Central memory CD8-positive, alpha-beta T cell (primary cell): ENCODE results near the gene CTNNA1.
"Not testable (repeated sequence)": the region's sequence is repeated elsewhere in the genome, so short reads cannot be mapped to it uniquely, and the experiment has no call there.

Experiments used
- ATAC-seq: fragments of 150-1000 bp; cut with Tn5 transposase; replicated peaks from 2 replicates; pipeline ENCODE4 v1.10.0; 2022; ENCODE audit warnings: mild to moderate bottlenecking, moderate FRiP score, moderate number of reproducible peaks; ENCODE audit not compliant: poor library complexity, severe bottlenecking; ENCODE audit errors: extremely low read depth
- DNase-seq, 2 donors: peaks; one replicate each; pipeline ENCODE4 v3.0.0; 2021; ENCODE audit warnings: low spot score in 2 of 2
- H3K27ac Mint-ChIP-seq: one replicate; pipeline ENCODE4 v1.8.0; 2022; ENCODE audit warnings: low read depth, mild to moderate bottlenecking, moderate library complexity, mixed read lengths
- H3K27me3 Mint-ChIP-seq: one replicate; pipeline ENCODE4 v1.8.0; 2022; ENCODE audit warnings: mixed read lengths
- H3K36me3 Mint-ChIP-seq: one replicate; pipeline ENCODE4 v1.8.0; 2022; ENCODE audit warnings: mild to moderate bottlenecking, moderate library complexity, mixed read lengths; ENCODE audit not compliant: insufficient read depth
- H3K4me1 Mint-ChIP-seq: one replicate; pipeline ENCODE4 v1.8.0; 2022; ENCODE audit warnings: mixed read lengths
- H3K4me3 Mint-ChIP-seq: one replicate; pipeline ENCODE4 v1.8.0; 2022; ENCODE audit warnings: mild to moderate bottlenecking, moderate library complexity, mixed read lengths
- H3K9me3 Mint-ChIP-seq: one replicate; pipeline ENCODE4 v1.8.0; 2022; ENCODE audit warnings: mixed read lengths

The CTNNA1 gene

GRCh38 chr5:138713247-138713646, 40.0 kb upstream of the CTNNA1 start:
- H3K27ac Mint-ChIP-seq: no peak overlapping the region
- ATAC-seq (no peak), DNase-seq (no peak)
- no peaks in the 10 kb centered on the region for H3K4me1 Mint-ChIP-seq
- no peak overlapping the region for H3K4me3 Mint-ChIP-seq
- H3K9me3 Mint-ChIP-seq: no peaks in the 10 kb centered on the region
- H3K27me3 Mint-ChIP-seq: peaks cover 59% of the 10 kb centered on the region
- H3K36me3 Mint-ChIP-seq: peaks cover 2% of the 10 kb centered on the region

- H3K27ac Mint-ChIP-seq: no peak overlapping the region
- no peak overlapping the region for H3K4me3 Mint-ChIP-seq
- H3K36me3 Mint-ChIP-seq: peaks cover 2% of the 10 kb centered on the region
- no peaks in the 10 kb centered on the region for H3K9me3 Mint-ChIP-seq
- H3K4me1 Mint-ChIP-seq: no peaks in the 10 kb centered on the region
- peaks cover 49% of the 10 kb centered on the region for H3K27me3 Mint-ChIP-seq
- DNase-seq: no peak
- ATAC-seq: no peak
These were observed 38.5 kb upstream of the CTNNA1 start for GRCh38 chr5:138714694-138715093.

- DNase-seq, H3K4me1 Mint-ChIP-seq, ATAC-seq, H3K36me3 Mint-ChIP-seq, H3K4me3 Mint-ChIP-seq, H3K9me3 Mint-ChIP-seq, H3K27ac Mint-ChIP-seq: not testable (repeated sequence)
- peaks cover 48% of the 10 kb centered on the region for H3K27me3 Mint-ChIP-seq
These were observed 37.2 kb upstream of the CTNNA1 start for GRCh38 chr5:138715931-138716432.

GRCh38 chr5:138716456-138716924, 36.7 kb upstream of the CTNNA1 start:
- no peak overlapping the region for H3K4me3 Mint-ChIP-seq
- H3K36me3 Mint-ChIP-seq: peaks cover 2% of the 10 kb centered on the region
- DNase-seq (no peak), ATAC-seq (no peak)
- no peak overlapping the region for H3K27ac Mint-ChIP-seq
- H3K27me3 Mint-ChIP-seq: peaks cover 48% of the 10 kb centered on the region
- H3K9me3 Mint-ChIP-seq: no peaks in the 10 kb centered on the region
- H3K4me1 Mint-ChIP-seq: no peaks in the 10 kb centered on the region

GRCh38 chr5:138717399-138717798, 35.8 kb upstream of the CTNNA1 start:
- Mint-ChIP-seq H3K27ac (no peak overlapping the region), H3K9me3 (no peaks in the 10 kb centered on the region), H3K4me3 (no peak overlapping the region), H3K4me1 (no peaks in the 10 kb centered on the region), H3K36me3 (peaks cover 2% of the 10 kb centered on the region), H3K27me3 (peaks cover 48% of the 10 kb centered on the region)
- ATAC-seq (no peak), DNase-seq (no peak)

- Mint-ChIP-seq H3K4me3 (no peak overlapping the region), H3K27ac (no peak overlapping the region), H3K9me3 (no peaks in the 10 kb centered on the region), H3K36me3 (no peaks in the 10 kb centered on the region), H3K4me1 (no peaks in the 10 kb centered on the region), H3K27me3 (peaks cover 51% of the 10 kb centered on the region)
- DNase-seq (no peak), ATAC-seq (no peak)
These were observed 33.4 kb upstream of the CTNNA1 start for GRCh38 chr5:138719811-138720210.

GRCh38 chr5:138720840-138721239, 32.4 kb upstream of the CTNNA1 start:
- no peaks in the 10 kb centered on the region for H3K4me1 Mint-ChIP-seq
- ATAC-seq: no peak
- no peaks in the 10 kb centered on the region for H3K36me3 Mint-ChIP-seq
- H3K27ac Mint-ChIP-seq: no peak overlapping the region
- H3K4me3 Mint-ChIP-seq: no peak overlapping the region
- peaks cover 49% of the 10 kb centered on the region for H3K27me3 Mint-ChIP-seq
- no peaks in the 10 kb centered on the region for H3K9me3 Mint-ChIP-seq
- no peak for DNase-seq

GRCh38 chr5:138721979-138722378, 31.2 kb upstream of the CTNNA1 start:
- H3K4me1 Mint-ChIP-seq: peaks cover 5% of the 10 kb centered on the region
- H3K27me3 Mint-ChIP-seq: peaks cover 51% of the 10 kb centered on the region

GRCh38 chr5:138722544-138723177, 30.6 kb upstream of the CTNNA1 start:
- H3K9me3 Mint-ChIP-seq: no peaks in the 10 kb centered on the region
- ATAC-seq (no peak), DNase-seq (no peak)
- H3K27ac Mint-ChIP-seq: no peak overlapping the region
- H3K4me1 Mint-ChIP-seq: peaks cover 6% of the 10 kb centered on the region
- H3K36me3 Mint-ChIP-seq: no peaks in the 10 kb centered on the region
- peaks cover 56% of the 10 kb centered on the region for H3K27me3 Mint-ChIP-seq
- no peak overlapping the region for H3K4me3 Mint-ChIP-seq

More at GRCh38 chr5:138721979-138722378, 31.2 kb upstream of the CTNNA1 start:
- no peak overlapping the region for H3K4me3 Mint-ChIP-seq
- no peak overlapping the region for H3K27ac Mint-ChIP-seq
- ATAC-seq: no peak
- no peaks in the 10 kb centered on the region for H3K36me3 Mint-ChIP-seq
- no peak for DNase-seq
- H3K9me3 Mint-ChIP-seq: no peaks in the 10 kb centered on the region

GRCh38 chr5:138724470-138725146, 28.6 kb upstream of the CTNNA1 start:
- Mint-ChIP-seq H3K4me3 (no peak overlapping the region), H3K36me3 (no peaks in the 10 kb centered on the region), H3K27me3 (peaks cover 69% of the 10 kb centered on the region), H3K9me3 (no peaks in the 10 kb centered on the region), H3K27ac (no peak overlapping the region), H3K4me1 (peaks cover 6% of the 10 kb centered on the region)
- DNase-seq: no peak
- ATAC-seq: no peak

- no peaks in the 10 kb centered on the region for H3K9me3 Mint-ChIP-seq
- H3K36me3 Mint-ChIP-seq: no peaks in the 10 kb centered on the region
- no peak overlapping the region for H3K4me3 Mint-ChIP-seq
- peaks cover 6% of the 10 kb centered on the region for H3K4me1 Mint-ChIP-seq
- DNase-seq (no peak), ATAC-seq (no peak)
- peaks cover 75% of the 10 kb centered on the region for H3K27me3 Mint-ChIP-seq
- H3K27ac Mint-ChIP-seq: no peak overlapping the region
These were observed 27.9 kb upstream of the CTNNA1 start for GRCh38 chr5:138725153-138725817.

- DNase-seq (no peak), ATAC-seq (no peak)
- Mint-ChIP-seq H3K36me3 (no peaks in the 10 kb centered on the region), H3K27ac (no peak overlapping the region), H3K4me1 (peaks cover 6% of the 10 kb centered on the region), H3K9me3 (no peaks in the 10 kb centered on the region), H3K27me3 (peaks cover 81% of the 10 kb centered on the region), H3K4me3 (no peak overlapping the region)
These were observed 27.3 kb upstream of the CTNNA1 start for GRCh38 chr5:138725818-138726416.
